Skeletal muscle cell (primary cell): Measurements from ENCODE around the gene CADM4.
"Not testable (repeated sequence)": the region's sequence is repeated elsewhere in the genome, so short reads cannot be mapped to it uniquely, and the experiment has no call there.

Source experiments
- DNase-seq: peaks from one replicate; pipeline ENCODE4 v3.0.0-alpha.2; 2010; ENCODE audit warnings: low read depth
- H3K4me3 ChIP-seq: 2 replicates; pipeline ENCODE4 v1.5.1; 2011; ENCODE audit warnings: low read depth, mild to moderate bottlenecking, control low read depth, low read length, moderate library complexity

Gene CADM4

GRCh38 chr19:43638214-43638994 is 1.2 kb downstream of the CADM4 start:
- no peak for DNase-seq
- no peak overlapping the region for H3K4me3 ChIP-seq

- H3K4me3 ChIP-seq: no peak overlapping the region
- no peak for DNase-seq
Observed at GRCh38 chr19:43636121-43636683, 3.4 kb downstream of the CADM4 start.

GRCh38 chr19:43635561-43635940 is 4.1 kb downstream of the CADM4 start:
- not testable (repeated sequence) for H3K4me3 ChIP-seq, DNase-seq

GRCh38 chr19:43634872-43635560 is 4.6 kb downstream of the CADM4 start:
- no peak overlapping the region for H3K4me3 ChIP-seq
- DNase-seq: no peak

GRCh38 chr19:43634506-43634871 is 5.2 kb downstream of the CADM4 start:
- no peak overlapping the region for H3K4me3 ChIP-seq

GRCh38 chr19:43634068-43634467 is 5.6 kb downstream of the CADM4 start:
- DNase-seq: no peak
- no peak overlapping the region for H3K4me3 ChIP-seq

More at GRCh38 chr19:43634506-43634871, 5.2 kb downstream of the CADM4 start:
- DNase-seq: no peak

- H3K4me3 ChIP-seq: no peak overlapping the region
- DNase-seq: no peak
Observed at GRCh38 chr19:43633520-43633919, 6.1 kb downstream of the CADM4 start.

GRCh38 chr19:43631491-43631890 is 8.2 kb downstream of the CADM4 start:
- DNase-seq: no peak
- H3K4me3 ChIP-seq: no peak overlapping the region

- H3K4me3 ChIP-seq: no peak overlapping the region
- no peak for DNase-seq
Observed at GRCh38 chr19:43628646-43629326, 10.9 kb downstream of the CADM4 start.

- DNase-seq: no peak
- H3K4me3 ChIP-seq: no peak overlapping the region
Observed at GRCh38 chr19:43626838-43627237, 12.8 kb downstream of the CADM4 start.

- H3K4me3 ChIP-seq: no peak overlapping the region
- no peak for DNase-seq
Observed at GRCh38 chr19:43625918-43626579, 13.6 kb downstream of the CADM4 start.

- no peak for DNase-seq
- H3K4me3 ChIP-seq: no peak overlapping the region
Observed at GRCh38 chr19:43624933-43625332, 14.7 kb downstream of the CADM4 start.

GRCh38 chr19:43623889-43624670 is 15.6 kb downstream of the CADM4 start:
- no peak overlapping the region for H3K4me3 ChIP-seq
- DNase-seq: no peak

- no peak for DNase-seq
- H3K4me3 ChIP-seq: no peak overlapping the region
Observed at GRCh38 chr19:43622956-43623355, 16.7 kb downstream of the CADM4 start.

- H3K4me3 ChIP-seq: no peak overlapping the region
- DNase-seq: no peak
Observed at GRCh38 chr19:43622070-43622469, 17.6 kb downstream of the CADM4 start.

- peak overlapping the region; percentile 71 for H3K4me3 ChIP-seq
- DNase-seq: no peak
Observed at GRCh38 chr19:43620061-43621001, 19.3 kb downstream of the CADM4 start.

- peak; percentile 70 for DNase-seq
- peak within 1 kb of the TSS; percentile 71 for H3K4me3 ChIP-seq
Observed at GRCh38 chr19:43619262-43620060, 20.2 kb downstream of the CADM4 start, which contains the start of gene ZNF428. Gene ZNF428 (minus strand): TSS chr19:43619629. CDS start chr19:43614304, 5,325 bp downstream.
